NCI-H1105 treated with DMSO at 0.1 percent for 48 hours (cell line): Measurements from ENCODE around the gene DCTPP1.

Source experiments
- DNase-seq: peaks from one replicate; lab custom pipeline; 2025; lab: John Stamatoyannopoulos, UW

Gene DCTPP1

DNA sequence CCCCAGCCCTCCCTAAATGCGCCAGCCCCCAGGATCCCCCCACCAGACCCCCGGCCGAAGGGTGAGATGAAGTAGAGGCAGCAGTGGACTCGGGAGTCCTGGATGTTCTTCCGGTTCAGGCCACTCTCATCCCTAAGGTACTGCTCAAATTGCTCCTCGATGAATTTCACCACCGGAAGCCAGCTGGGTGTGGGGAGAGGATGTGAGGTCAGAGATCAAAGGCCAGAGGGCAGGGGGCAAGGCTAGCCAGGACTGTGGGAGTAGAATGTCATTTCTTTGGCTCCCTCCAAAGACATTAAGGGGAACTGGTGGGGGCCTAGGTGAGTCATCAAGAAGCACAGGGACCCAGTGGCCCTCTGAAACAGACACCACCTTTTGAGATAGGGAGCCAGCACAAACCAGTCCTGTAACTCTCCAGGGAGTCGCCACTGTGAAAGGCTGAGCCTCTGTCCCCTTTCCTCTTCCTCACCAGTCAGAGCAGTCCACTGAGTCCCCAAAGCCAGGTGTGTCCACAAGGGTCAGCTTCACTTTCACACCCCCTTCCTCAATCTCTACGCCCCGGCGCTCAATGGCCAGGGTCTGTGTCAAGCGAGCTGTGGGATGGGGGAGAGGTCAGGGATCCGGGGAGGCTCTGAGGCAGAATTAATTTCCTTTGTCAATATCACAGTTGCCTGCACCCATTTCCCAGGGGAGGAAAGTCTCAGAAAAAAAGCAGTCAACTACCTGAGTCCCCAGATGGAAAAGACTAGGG lies 48.4 kb downstream of the DCTPP1 start:
- DNase-seq = no peak

DNA sequence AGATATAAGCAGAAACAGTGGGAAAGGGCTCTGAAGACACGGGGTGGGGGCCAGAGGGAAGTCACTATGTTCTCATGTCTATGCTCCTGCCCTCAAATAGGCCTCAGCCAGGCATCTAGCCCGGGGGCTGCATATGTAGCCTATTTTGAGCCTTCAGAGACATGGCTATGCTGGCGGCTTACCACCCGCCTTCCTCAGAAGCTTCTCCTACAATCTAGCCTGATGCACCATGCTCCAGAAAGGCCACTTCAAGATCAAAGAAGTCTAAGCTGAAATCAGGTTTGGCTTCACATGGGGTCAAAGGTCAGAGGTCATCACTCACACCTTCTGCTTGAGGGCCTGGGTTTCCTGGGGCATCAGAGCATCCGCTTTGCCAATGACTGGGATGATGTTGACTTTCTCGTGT lies 49.0 kb downstream of the DCTPP1 start:
- no peak for DNase-seq

DNA sequence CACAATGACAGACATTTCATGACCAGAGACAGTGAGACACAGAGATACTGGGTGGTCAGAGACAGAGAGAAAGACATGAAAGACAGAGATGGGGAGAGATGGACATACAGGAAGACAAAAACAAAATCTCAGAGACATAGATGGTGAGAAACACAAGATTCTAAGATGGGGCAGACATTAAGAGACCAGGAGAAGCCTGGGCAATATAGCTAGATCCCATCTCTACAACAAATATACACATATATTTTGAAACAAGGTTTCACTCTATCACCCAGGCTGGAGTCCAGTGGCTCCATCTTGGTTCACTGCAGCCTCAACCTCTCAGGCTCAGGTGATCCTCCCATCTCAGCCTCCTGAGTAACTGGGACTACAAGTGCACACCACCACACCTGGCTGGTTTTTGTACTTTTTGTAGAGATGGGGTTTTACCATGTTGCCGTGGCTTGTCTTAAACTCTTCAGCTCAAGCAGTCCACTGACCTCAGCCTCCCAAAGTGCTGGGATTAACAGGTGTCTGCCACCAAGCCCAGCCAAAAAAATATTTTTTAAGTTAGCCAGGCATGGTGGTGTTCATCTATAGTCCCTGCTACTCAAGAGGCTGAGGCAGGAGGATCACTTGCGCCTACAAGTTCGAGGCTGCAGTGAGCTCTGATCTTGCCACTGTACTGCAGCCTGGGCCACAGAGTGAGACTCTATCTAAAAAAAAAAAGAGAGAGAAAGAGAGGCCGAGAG lies 49.6 kb downstream of the DCTPP1 start:
- no peak for DNase-seq

DNA sequence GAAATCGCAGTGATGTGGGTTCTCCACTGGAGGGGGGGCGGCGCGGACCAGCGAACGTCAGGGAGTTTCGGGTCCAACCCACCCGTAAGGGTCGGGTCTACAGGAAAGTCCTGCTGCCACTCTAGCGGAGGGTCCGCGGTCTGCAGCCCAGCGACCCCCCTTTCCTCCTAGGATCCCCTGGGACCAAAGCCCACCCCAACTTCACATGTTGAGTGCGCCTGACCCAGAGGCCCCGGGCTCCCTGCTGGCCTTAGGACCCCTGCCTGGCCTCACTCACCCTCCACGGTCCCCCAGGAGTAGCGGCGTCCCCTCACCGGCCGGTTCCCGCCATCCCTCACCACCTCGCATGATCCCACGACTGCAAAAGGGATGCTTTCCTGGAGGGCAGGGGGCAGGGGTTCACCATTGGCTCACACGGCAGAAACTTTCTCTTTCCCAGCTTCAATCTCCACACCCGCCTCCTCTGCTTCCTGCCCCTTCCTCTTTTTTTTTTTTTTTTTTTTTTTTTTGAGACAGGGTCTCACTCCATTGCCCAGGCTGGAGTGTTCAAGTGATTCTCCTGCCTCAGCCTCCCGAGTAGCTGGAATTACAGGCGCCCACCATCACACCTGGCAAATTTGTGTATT lies 50.6 kb downstream of the DCTPP1 start:
- DNase-seq = no peak

DNA sequence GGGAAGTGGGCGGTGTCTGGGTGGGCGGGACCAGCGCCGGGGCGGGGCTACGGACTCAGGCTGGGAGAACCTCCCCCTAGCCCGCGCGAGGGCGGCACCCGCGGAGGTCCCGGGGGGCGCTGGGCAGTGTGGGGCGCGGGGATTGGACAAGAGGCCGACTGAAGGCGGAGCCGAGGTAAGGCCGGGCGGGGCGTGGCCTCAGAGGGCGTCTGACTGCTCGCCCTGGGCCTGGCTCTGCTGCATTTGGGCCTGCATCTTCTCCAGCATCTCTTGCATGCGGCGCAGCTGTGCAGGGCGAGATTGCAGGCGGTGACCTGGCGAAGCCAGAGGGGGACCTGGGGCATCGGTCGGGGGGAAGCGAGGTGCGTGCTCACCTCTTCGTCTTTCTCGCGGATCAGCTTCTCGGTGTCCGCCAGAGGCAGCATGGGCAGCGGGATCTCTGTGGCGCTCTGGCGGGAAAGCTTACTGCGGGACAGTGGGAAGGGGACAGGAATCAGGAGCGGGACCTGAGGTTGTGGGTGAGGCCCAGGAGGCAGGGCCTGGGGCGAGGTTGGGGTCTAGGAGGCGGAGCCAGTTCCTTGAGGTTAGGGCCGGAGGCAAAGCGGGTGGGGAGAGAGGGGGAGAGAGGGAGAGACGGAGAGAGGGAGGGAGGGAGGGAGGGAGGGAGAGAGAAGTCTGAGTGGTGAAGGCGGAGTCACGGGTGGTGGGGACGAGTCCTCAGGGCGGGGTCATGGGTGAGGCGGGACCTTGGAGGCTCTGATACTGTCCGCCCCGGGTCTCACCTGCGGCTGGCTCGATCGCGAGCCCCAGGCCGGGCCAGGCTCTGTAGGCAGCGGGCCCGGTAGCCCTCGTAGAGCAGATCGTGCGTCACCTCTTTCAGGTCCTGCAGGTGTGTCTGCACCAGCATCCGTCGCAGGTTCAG lies 51.3 kb downstream of the DCTPP1 start:
- DNase-seq = peak; percentile 92

DNA sequence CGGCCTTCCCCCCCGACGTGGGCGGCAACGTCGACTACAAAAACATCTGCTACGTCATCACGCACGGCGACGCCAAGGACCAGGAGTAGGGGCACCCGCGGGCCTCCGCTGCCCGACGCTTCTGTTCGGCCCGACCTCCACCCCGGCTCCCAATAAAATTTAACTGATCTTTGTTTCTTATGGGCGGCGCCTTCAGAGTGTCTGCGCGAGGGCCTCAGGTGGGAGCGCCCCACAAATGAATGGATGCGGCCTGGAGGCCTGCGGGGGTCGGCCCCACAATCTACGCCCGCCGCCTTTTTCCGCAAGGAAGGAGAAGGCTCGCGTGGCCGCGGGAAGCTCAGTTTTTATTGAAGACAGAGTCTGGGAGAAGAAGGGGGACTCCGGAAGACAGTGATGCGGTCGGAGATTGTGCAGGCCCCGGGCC lies 52.0 kb downstream of the DCTPP1 start:
- DNase-seq = peak; percentile 86

DNA sequence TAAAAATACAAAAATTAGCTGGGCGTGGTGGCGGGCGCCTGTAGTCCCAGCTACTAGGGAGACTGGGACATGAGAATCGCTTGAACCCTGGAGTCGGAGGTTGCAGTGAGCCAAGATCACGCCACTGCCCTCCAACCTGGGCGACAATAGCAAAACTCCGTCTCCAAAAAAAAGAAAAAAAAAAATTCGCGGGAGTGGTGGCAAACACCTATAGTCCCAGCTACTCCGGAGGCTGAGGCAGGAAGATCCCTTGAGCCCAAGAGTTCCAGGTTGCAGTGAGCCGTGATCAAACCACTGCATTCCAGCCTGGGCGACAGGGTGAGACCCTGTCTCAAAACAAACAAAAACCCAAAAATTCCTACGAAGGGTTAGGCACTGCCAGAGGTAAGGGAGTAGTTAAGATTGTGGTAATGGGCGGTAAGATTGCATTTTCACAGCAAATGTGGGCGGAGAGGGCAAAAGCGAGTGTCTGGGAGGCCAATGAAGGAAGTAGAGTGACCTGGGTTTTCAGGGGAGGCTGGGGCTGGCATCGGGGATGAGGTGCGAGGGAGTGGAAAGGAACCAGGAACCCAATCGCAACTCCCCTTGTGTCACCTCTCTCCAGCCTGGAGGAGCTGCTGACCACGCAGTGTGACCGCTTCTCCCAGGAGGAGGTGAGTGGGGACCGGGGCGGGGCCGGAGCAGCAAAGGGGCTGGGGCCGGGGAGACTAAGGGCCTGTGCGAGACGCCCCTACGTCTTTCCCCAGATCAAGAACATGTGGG lies 52.6 kb downstream of the DCTPP1 start:
- DNase-seq = no peak

DNA sequence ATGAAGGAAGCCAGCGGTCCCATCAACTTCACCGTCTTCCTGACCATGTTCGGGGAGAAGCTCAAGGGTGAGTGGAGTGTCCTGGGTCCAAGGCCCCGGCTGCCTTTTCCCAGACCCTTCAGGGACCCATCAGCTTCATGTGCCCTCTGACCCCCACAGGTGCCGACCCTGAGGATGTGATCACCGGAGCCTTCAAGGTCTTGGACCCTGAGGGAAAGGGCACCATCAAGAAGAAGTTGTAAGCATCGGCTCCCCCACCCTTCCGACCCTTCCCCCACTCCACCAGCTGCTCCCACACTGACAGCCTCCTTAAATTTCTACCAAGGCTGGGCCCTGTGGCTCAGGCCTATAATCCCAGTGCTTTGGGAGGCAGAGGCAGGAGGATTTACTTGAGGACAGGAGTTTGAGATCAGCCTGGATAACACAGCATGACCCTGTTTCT lies 53.3 kb downstream of the DCTPP1 start:
- no peak for DNase-seq

DNA sequence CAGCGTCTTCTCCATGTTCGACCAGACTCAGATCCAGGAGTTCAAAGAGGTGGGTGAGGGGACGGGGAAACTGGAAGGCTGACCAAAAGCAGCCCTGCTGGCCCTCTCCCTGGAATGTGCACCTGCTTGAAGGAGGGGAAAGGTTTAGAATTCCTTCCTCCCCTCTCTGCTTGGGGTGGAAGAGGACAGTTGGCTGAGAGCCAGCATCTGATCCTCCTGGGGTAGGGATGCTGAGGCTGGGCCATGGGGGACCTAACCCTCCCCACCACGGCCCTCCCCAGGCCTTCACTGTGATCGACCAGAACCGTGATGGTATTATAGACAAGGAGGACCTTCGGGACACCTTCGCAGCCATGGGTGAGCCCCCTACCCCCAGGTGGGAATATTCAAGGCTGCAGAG lies 54.0 kb downstream of the DCTPP1 start:
- DNase-seq = no peak

DNA sequence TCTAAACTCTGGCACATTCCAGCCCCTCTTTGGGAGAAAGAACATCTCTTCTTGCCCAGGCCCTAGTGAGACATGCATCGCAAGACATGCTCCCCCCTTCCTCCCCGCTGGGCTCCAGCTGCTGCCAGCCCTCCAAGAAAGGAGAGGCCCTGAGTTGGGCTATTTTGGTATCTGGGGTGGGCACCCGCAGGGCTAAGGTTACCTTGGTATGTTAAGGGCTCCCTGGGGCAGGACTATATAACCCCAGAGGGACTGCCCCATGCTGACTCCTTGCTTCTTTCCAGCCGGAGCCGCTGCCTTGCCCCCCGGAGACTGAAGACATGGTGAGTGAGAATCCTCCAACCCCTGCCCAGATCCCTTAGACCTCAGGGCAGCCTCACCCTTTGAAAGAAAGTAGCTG lies 55.3 kb downstream of the DCTPP1 start, which contains the start of gene MYL11:
Gene MYL11, plus strand, starts transcription at position 265 of the 400 bp plus-strand sequence. Its CDS starts 56 bp downstream, at position 321.
- DNase-seq = no peak
